ENCODE data around the gene ATRN. TPM values are rescaled to one million over a fixed set of nuclear protein-coding genes. Genes with fewer than 3 reads are reported as not detected.
"Not testable (repeated sequence)": the region's sequence is repeated elsewhere in the genome, so short reads cannot be mapped to it uniquely, and the experiment has no call there.

The ATRN gene
- polyA plus RNA-seq, 1 donor (not counting 4 experiments of a cell fraction or from before 2014, with no cell fraction given), result 49.9 TPM

GRCh38 chr20:3515379-3516170 is 44.8 kb downstream of the ATRN start:
- DNase-seq (ENCODE audit: low read depth, low spot score) (no peak), FAIRE-seq (peak; percentile 32)
- dilution Hi-C loops (cut with MboI; ENCODE audit: extremely low pct_ligation_motif_present, low sequenced_read_pairs), result no loop called here
- Histone ChIP-seq H3K27me3 (ENCODE audit: control insufficient read depth, extremely low read depth, insufficient read depth, low read length) (no peaks in the 10 kb centered on the region), H2AFZ (ENCODE audit: control insufficient read depth, low read length) (no peak overlapping the region), H3K27ac (ENCODE audit: control insufficient read depth, insufficient read depth, low read length) (no peak overlapping the region), H3K79me2 (ENCODE audit: control insufficient read depth, insufficient read depth, low read length) (peaks cover 14% of the 10 kb centered on the region), H4K20me1 (ENCODE audit: control insufficient read depth, extremely low read depth, insufficient read depth, low read length) (no peaks in the 10 kb centered on the region), H3K36me3 (ENCODE audit: control insufficient read depth in 2 of 2, extremely low read depth in 1 of 2, insufficient read depth in 2 of 2, low read length in 2 of 2) (no peaks in the 10 kb centered on the region), H3K9me1 (ENCODE audit: control insufficient read depth, extremely low read depth, insufficient read depth, low read length) (no peaks in the 10 kb centered on the region), H3K4me1 (ENCODE audit: control insufficient read depth, extremely low read depth, insufficient read depth, low read length) (no peaks in the 10 kb centered on the region), H3K4me2 (ENCODE audit: control insufficient read depth, extremely low read depth, insufficient read depth, low read depth, low read length) (no peak overlapping the region), H3K9ac (ENCODE audit: control insufficient read depth, extremely low read depth, insufficient read depth, low read length) (no peak overlapping the region), H3K9me3 (ENCODE audit: control insufficient read depth, low read depth, low read length) (no peaks in the 10 kb centered on the region), H3K4me3 (ENCODE audit: control insufficient read depth in 2 of 3, extremely low read depth in 1 of 3, insufficient read depth in 2 of 3, low read depth in 1 of 3, low read length in 3 of 3) (no peak overlapping the region)
- TF ChIP-seq CTCF (optimal IDR thresholded peaks at IDR 0.05 in 1 of 3, IDR thresholded peaks at IDR 0.05 in 1 of 3, conservative IDR thresholded peaks at IDR 0.05 in 1 of 3; ENCODE audit: extremely low read depth in 1 of 3, insufficient read depth in 2 of 3, low read length in 3 of 3) (no peak), EZH2 (IDR thresholded peaks at IDR 0.05; ENCODE audit: low read length) (no peak)

- Histone ChIP-seq H3K36me3 (ENCODE audit: control insufficient read depth in 2 of 2, extremely low read depth in 1 of 2, insufficient read depth in 2 of 2, low read length in 2 of 2) (no peaks in the 10 kb centered on the region), H3K9me3 (ENCODE audit: control insufficient read depth, low read depth, low read length) (no peaks in the 10 kb centered on the region), H2AFZ (ENCODE audit: control insufficient read depth, low read length) (no peak overlapping the region), H3K27ac (ENCODE audit: control insufficient read depth, insufficient read depth, low read length) (no peak overlapping the region), H3K9ac (ENCODE audit: control insufficient read depth, extremely low read depth, insufficient read depth, low read length) (no peak overlapping the region), H3K4me1 (ENCODE audit: control insufficient read depth, extremely low read depth, insufficient read depth, low read length) (no peaks in the 10 kb centered on the region), H3K4me3 (ENCODE audit: control insufficient read depth in 2 of 3, extremely low read depth in 1 of 3, insufficient read depth in 2 of 3, low read depth in 1 of 3, low read length in 3 of 3) (no peak overlapping the region), H3K4me2 (ENCODE audit: control insufficient read depth, extremely low read depth, insufficient read depth, low read depth, low read length) (no peak overlapping the region), H3K9me1 (ENCODE audit: control insufficient read depth, extremely low read depth, insufficient read depth, low read length) (no peaks in the 10 kb centered on the region), H3K27me3 (ENCODE audit: control insufficient read depth, extremely low read depth, insufficient read depth, low read length) (no peaks in the 10 kb centered on the region), H4K20me1 (ENCODE audit: control insufficient read depth, extremely low read depth, insufficient read depth, low read length) (no peaks in the 10 kb centered on the region), H3K79me2 (ENCODE audit: control insufficient read depth, insufficient read depth, low read length) (no peaks in the 10 kb centered on the region)
- dilution Hi-C loops (cut with MboI; ENCODE audit: extremely low pct_ligation_motif_present, low sequenced_read_pairs), result no loop called here
- TF ChIP-seq CTCF (optimal IDR thresholded peaks at IDR 0.05 in 1 of 3, IDR thresholded peaks at IDR 0.05 in 1 of 3, conservative IDR thresholded peaks at IDR 0.05 in 1 of 3; ENCODE audit: extremely low read depth in 1 of 3, insufficient read depth in 2 of 3, low read length in 3 of 3) (no peak), EZH2 (IDR thresholded peaks at IDR 0.05; ENCODE audit: low read length) (no peak)
- DNase-seq (ENCODE audit: low read depth, low spot score) (no peak), FAIRE-seq (no peak)
Measured at GRCh38 chr20:3521852-3522740, 51.3 kb downstream of the ATRN start.

GRCh38 chr20:3524696-3525095 is 53.9 kb downstream of the ATRN start:
- DNase-seq (ENCODE audit: low read depth, low spot score); H3K27me3 ChIP-seq (ENCODE audit: control insufficient read depth, extremely low read depth, insufficient read depth, low read length); H3K36me3 ChIP-seq (ENCODE audit: control insufficient read depth in 2 of 2, extremely low read depth in 1 of 2, insufficient read depth in 2 of 2, low read length in 2 of 2); H3K4me2 ChIP-seq (ENCODE audit: control insufficient read depth, extremely low read depth, insufficient read depth, low read depth, low read length); dilution Hi-C loops (cut with MboI; ENCODE audit: extremely low pct_ligation_motif_present, low sequenced_read_pairs); FAIRE-seq; H4K20me1 ChIP-seq (ENCODE audit: control insufficient read depth, extremely low read depth, insufficient read depth, low read length); H3K4me1 ChIP-seq (ENCODE audit: control insufficient read depth, extremely low read depth, insufficient read depth, low read length); H3K9me1 ChIP-seq (ENCODE audit: control insufficient read depth, extremely low read depth, insufficient read depth, low read length); H3K4me3 ChIP-seq (ENCODE audit: control insufficient read depth in 2 of 3, extremely low read depth in 1 of 3, insufficient read depth in 2 of 3, low read depth in 1 of 3, low read length in 3 of 3); H3K9ac ChIP-seq (ENCODE audit: control insufficient read depth, extremely low read depth, insufficient read depth, low read length); H3K27ac ChIP-seq (ENCODE audit: control insufficient read depth, insufficient read depth, low read length); H3K9me3 ChIP-seq (ENCODE audit: control insufficient read depth, low read depth, low read length); H3K79me2 ChIP-seq (ENCODE audit: control insufficient read depth, insufficient read depth, low read length); H2AFZ ChIP-seq (ENCODE audit: control insufficient read depth, low read length): not testable (repeated sequence)

All from keratinocyte (primary cell).